ENCODE results near the gene ORAI3.
A peak's percentile ranks its signal among the peaks of the same experiment; 100 is the strongest.

ORAI3 gene

GRCh38 chr16:30965436-30965835 is 16.6 kb downstream of the ORAI3 start:
- DNase-seq (ENCODE audit: low spot score): no peak
- TF ChIP-seq CTCF (IDR thresholded peaks at IDR 0.05; ENCODE audit: borderline replicate concordance, control extremely low read depth, extremely low read depth, insufficient read depth, missing control alignments): no peak
- in situ Hi-C loops (cut with MboI; ENCODE audit: low sequenced_read_pairs, unreplicated experiment): loop anchor here (25.0 kb wide), 1 partner anchor 897 kb away; the partner anchor contains the start of gene ZNF267

- in situ Hi-C loops (cut with MboI; ENCODE audit: low sequenced_read_pairs, unreplicated experiment): loop anchor here (25.0 kb wide), 1 partner anchor 896 kb away; the partner anchor contains the start of gene ZNF267
- no peak for TF ChIP-seq CTCF (IDR thresholded peaks at IDR 0.05; ENCODE audit: borderline replicate concordance, control extremely low read depth, extremely low read depth, insufficient read depth, missing control alignments)
- no peak for DNase-seq (ENCODE audit: low spot score)
Measured at GRCh38 chr16:30966033-30966619, 17.3 kb downstream of the ORAI3 start.

- TF ChIP-seq CTCF (IDR thresholded peaks at IDR 0.05; ENCODE audit: borderline replicate concordance, control extremely low read depth, extremely low read depth, insufficient read depth, missing control alignments): no peak
- in situ Hi-C loops (cut with MboI; ENCODE audit: low sequenced_read_pairs, unreplicated experiment): loop anchor here (25.0 kb wide), 1 partner anchor 895 kb away; the partner anchor contains the start of gene ZNF267
Measured at GRCh38 chr16:30967795-30968194, 18.9 kb downstream of the ORAI3 start.

GRCh38 chr16:30969246-30969842 is 20.5 kb downstream of the ORAI3 start:
- no peak for DNase-seq (ENCODE audit: low spot score)
- in situ Hi-C loops (cut with MboI; ENCODE audit: low sequenced_read_pairs, unreplicated experiment): loop anchor here (25.0 kb wide), 1 partner anchor 893 kb away; the partner anchor contains the start of gene ZNF267
- no peak for TF ChIP-seq CTCF (IDR thresholded peaks at IDR 0.05; ENCODE audit: borderline replicate concordance, control extremely low read depth, extremely low read depth, insufficient read depth, missing control alignments)

More at GRCh38 chr16:30967795-30968194, 18.9 kb downstream of the ORAI3 start:
- DNase-seq (ENCODE audit: low spot score): no peak

- TF ChIP-seq CTCF (IDR thresholded peaks at IDR 0.05; ENCODE audit: borderline replicate concordance, control extremely low read depth, extremely low read depth, insufficient read depth, missing control alignments): no peak
- in situ Hi-C loops (cut with MboI; ENCODE audit: low sequenced_read_pairs, unreplicated experiment): loop anchor here (25.0 kb wide), 1 partner anchor 891 kb away; the partner anchor contains the start of gene ZNF267
- DNase-seq (ENCODE audit: low spot score): no peak
Measured at GRCh38 chr16:30971298-30971697, 22.4 kb downstream of the ORAI3 start.

- DNase-seq (ENCODE audit: low spot score): no peak
Measured at GRCh38 chr16:30972872-30973271, 24.0 kb downstream of the ORAI3 start.

More at GRCh38 chr16:30972872-30973271, 24.0 kb downstream of the ORAI3 start:
- peak; percentile 8 for TF ChIP-seq CTCF (IDR thresholded peaks at IDR 0.05; ENCODE audit: borderline replicate concordance, control extremely low read depth, extremely low read depth, insufficient read depth, missing control alignments)
- in situ Hi-C loops (cut with MboI; ENCODE audit: low sequenced_read_pairs, unreplicated experiment): loop anchor here (25.0 kb wide), 1 partner anchor 889 kb away; the partner anchor contains the start of gene ZNF267
